Measurements from ENCODE around the gene IRGQ. TPM values are rescaled to one million over a fixed set of nuclear protein-coding genes. Genes with fewer than 3 reads are reported as not detected.
A peak's percentile ranks its signal among the peaks of the same experiment; 100 is the strongest.

Gene IRGQ
- total and polyA plus RNA-seq, 2 experiments from 2014 or later, result 5.7 to 19.9 TPM

- DNase-seq, result no peak
- 73 to 76% methylated on average over 25 to 35 of the region's 35 CpGs for WGBS, 2 experiments (ENCODE audit: low coverage in 1 of 2, low lambda C conversion rate in 2 of 2, missing lambda C conversion rate in 2 of 2)
- TF ChIP-seq EZH2 (IDR thresholded peaks at IDR 0.05; ENCODE audit: insufficient read depth, poor library complexity, severe bottlenecking) (no peak), EZH2phosphoT487 (IDR thresholded peaks at IDR 0.05; ENCODE audit: insufficient read depth, low read depth) (no peak)
Measured at GRCh38 chr19:43623889-43624670, 28.1 kb upstream of the IRGQ start.

GRCh38 chr19:43622956-43623355 is 27.0 kb upstream of the IRGQ start:
- 100% methylated on average over 1 of the region's 1 CpG for WGBS, 2 experiments (ENCODE audit: low coverage in 1 of 2, low lambda C conversion rate in 2 of 2, missing lambda C conversion rate in 2 of 2)
- no peak for DNase-seq
- H2AFZ ChIP-seq, result no peak overlapping the region
- H3F3A ChIP-seq (ENCODE audit: insufficient read depth), result peaks cover 4% of the 10 kb centered on the region; the same call in 1 of the 2 replicates
- H3K9me3 ChIP-seq (ENCODE audit: low read depth), result no peaks in the 10 kb centered on the region
- H3K4me2 ChIP-seq (ENCODE audit: unreplicated experiment), result no peak overlapping the region
- H3K4me1 ChIP-seq (ENCODE audit: insufficient read depth), result peaks cover 12% of the 10 kb centered on the region
- H3K4me3 ChIP-seq, result no peak overlapping the region
- no peaks in the 10 kb centered on the region for H3K9me2 ChIP-seq (ENCODE audit: insufficient read depth)
- H3K27me3 ChIP-seq (replicated peaks; ENCODE audit: insufficient read depth), result 0 out of 2 replicates have a peak, but pooled peaks cover 4% of the 10 kb centered on the region
- peaks cover 24% of the 10 kb centered on the region for H3K79me2 ChIP-seq (ENCODE audit: insufficient read depth)
- H4K20me1 ChIP-seq (ENCODE audit: insufficient read depth), result no peaks in the 10 kb centered on the region
- H3K9ac ChIP-seq, result no peak overlapping the region
- no peak overlapping the region for H3K27ac ChIP-seq
- H3K36me3 ChIP-seq (ENCODE audit: low read depth), result no peaks in the 10 kb centered on the region
- in situ Hi-C loops (cut with MboI), result no loop called here
- no peak for TF ChIP-seq EZH2phosphoT487 (IDR thresholded peaks at IDR 0.05; ENCODE audit: insufficient read depth, low read depth)
- TF ChIP-seq EZH2 (IDR thresholded peaks at IDR 0.05; ENCODE audit: insufficient read depth, poor library complexity, severe bottlenecking), result no peak

More at GRCh38 chr19:43623889-43624670, 28.1 kb upstream of the IRGQ start:
- Histone ChIP-seq H3K27ac (no peak overlapping the region), H3K9me2 (ENCODE audit: insufficient read depth) (no peaks in the 10 kb centered on the region), H4K20me1 (ENCODE audit: insufficient read depth) (no peaks in the 10 kb centered on the region), H3F3A (ENCODE audit: insufficient read depth) (peaks cover 4% of the 10 kb centered on the region; the same call in 1 of the 2 replicates), H3K9me3 (ENCODE audit: low read depth) (no peaks in the 10 kb centered on the region), H3K9ac (no peak overlapping the region), H2AFZ (no peak overlapping the region), H3K79me2 (ENCODE audit: insufficient read depth) (peaks cover 13% of the 10 kb centered on the region; the same call in 1 of the 2 replicates), H3K4me2 (ENCODE audit: unreplicated experiment) (no peak overlapping the region), H3K4me3 (no peak overlapping the region), H3K27me3 (replicated peaks; ENCODE audit: insufficient read depth) (0 out of 2 replicates have a peak, but pooled peaks cover 4% of the 10 kb centered on the region), H3K36me3 (ENCODE audit: low read depth) (no peaks in the 10 kb centered on the region), H3K4me1 (ENCODE audit: insufficient read depth) (peaks cover 4% of the 10 kb centered on the region; the same call in 1 of the 2 replicates)
- in situ Hi-C loops (cut with MboI), result no loop called here

GRCh38 chr19:43622070-43622469 is 26.1 kb upstream of the IRGQ start:
- no peaks in the 10 kb centered on the region for H4K20me1 ChIP-seq (ENCODE audit: insufficient read depth)
- peaks cover 33% of the 10 kb centered on the region for H3K79me2 ChIP-seq (ENCODE audit: insufficient read depth)
- H3K36me3 ChIP-seq (ENCODE audit: low read depth), result no peaks in the 10 kb centered on the region
- no peak overlapping the region for H2AFZ ChIP-seq
- no peaks in the 10 kb centered on the region for H3K9me3 ChIP-seq (ENCODE audit: low read depth)
- no peak overlapping the region for H3K27ac ChIP-seq
- peaks cover 12% of the 10 kb centered on the region for H3K4me1 ChIP-seq (ENCODE audit: insufficient read depth)
- H3K9ac ChIP-seq, result no peak overlapping the region
- WGBS, 2 experiments (ENCODE audit: low coverage in 1 of 2, low lambda C conversion rate in 2 of 2, missing lambda C conversion rate in 2 of 2), result 69 to 76% methylated on average over 4 of the region's 4 CpGs
- H3F3A ChIP-seq (ENCODE audit: insufficient read depth), result peaks cover 4% of the 10 kb centered on the region; the same call in 1 of the 2 replicates
- 0 out of 2 replicates have a peak, but pooled peaks cover 4% of the 10 kb centered on the region for H3K27me3 ChIP-seq (replicated peaks; ENCODE audit: insufficient read depth)
- in situ Hi-C loops (cut with MboI), result no loop called here
- no peaks in the 10 kb centered on the region for H3K9me2 ChIP-seq (ENCODE audit: insufficient read depth)
- H3K4me2 ChIP-seq (ENCODE audit: unreplicated experiment), result no peak overlapping the region
- DNase-seq, result no peak
- H3K4me3 ChIP-seq, result no peak overlapping the region
- TF ChIP-seq EZH2 (IDR thresholded peaks at IDR 0.05; ENCODE audit: insufficient read depth, poor library complexity, severe bottlenecking) (no peak), EZH2phosphoT487 (IDR thresholded peaks at IDR 0.05; ENCODE audit: insufficient read depth, low read depth) (no peak)

- peak overlapping the region; percentile 70 for H3K27ac ChIP-seq
- H4K20me1 ChIP-seq (ENCODE audit: insufficient read depth), result no peaks in the 10 kb centered on the region
- H3K9ac ChIP-seq, result peak overlapping the region; percentile 85
- no peak for DNase-seq
- peaks cover 4% of the 10 kb centered on the region; the same call in 1 of the 2 replicates for H3F3A ChIP-seq (ENCODE audit: insufficient read depth)
- H2AFZ ChIP-seq, result peak overlapping the region; percentile 92
- no peaks in the 10 kb centered on the region for H3K36me3 ChIP-seq (ENCODE audit: low read depth)
- no peaks in the 10 kb centered on the region for H3K27me3 ChIP-seq (replicated peaks; ENCODE audit: insufficient read depth)
- no peaks in the 10 kb centered on the region for H3K9me2 ChIP-seq (ENCODE audit: insufficient read depth)
- peak overlapping the region; percentile 73 for H3K4me3 ChIP-seq
- no peak for TF ChIP-seq EZH2phosphoT487 (IDR thresholded peaks at IDR 0.05; ENCODE audit: insufficient read depth, low read depth)
- no peak for TF ChIP-seq EZH2 (IDR thresholded peaks at IDR 0.05; ENCODE audit: insufficient read depth, poor library complexity, severe bottlenecking)
- H3K79me2 ChIP-seq (ENCODE audit: insufficient read depth), result peaks cover 50% of the 10 kb centered on the region
- in situ Hi-C loops (cut with MboI), result no loop called here
- H3K9me3 ChIP-seq (ENCODE audit: low read depth), result no peaks in the 10 kb centered on the region
- WGBS, 2 experiments (ENCODE audit: low coverage in 1 of 2, low lambda C conversion rate in 2 of 2, missing lambda C conversion rate in 2 of 2), result 38 to 41% methylated on average over 23 of the region's 23 CpGs
- H3K4me1 ChIP-seq (ENCODE audit: insufficient read depth), result peaks cover 12% of the 10 kb centered on the region
- peak overlapping the region; percentile 96 for H3K4me2 ChIP-seq (ENCODE audit: unreplicated experiment)
Measured at GRCh38 chr19:43620061-43621001, 24.4 kb upstream of the IRGQ start.

Data from GM23248 (cell line).